ENCODE measurements around the gene STAC3. TPM values are rescaled to one million over a fixed set of nuclear protein-coding genes. Genes with fewer than 3 reads are reported as not detected.

The STAC3 gene
- total RNA-seq, 4 donors from 2014 or later = 0.42 to 1.7 (median 1.2) TPM

- no peak for DNase-seq (ENCODE audit: extremely low spot score)
- intact Hi-C loops (cut with DNase I) = loop anchor here (1.0 kb wide), 1 partner anchor 29 kb away; no protein-coding TSS in a partner anchor
- Histone ChIP-seq H3K27me3 (peaks cover 5 to 52% (median 38%) of the 10 kb centered on the region in 4 donors), H3K4me3 (no peak overlapping the region), H3K27ac (replicated peaks in 1 of 4) (no peak overlapping the region), H3K4me1 (peaks cover 43 to 53% (median 50%) of the 10 kb centered on the region in 4 donors), H3K9me3 (no peaks in the 10 kb centered on the region), H3K36me3 (peaks cover 5 to 41% (median 38%) of the 10 kb centered on the region in 4 donors)
- no peak for TF ChIP-seq POLR2AphosphoS5 (IDR thresholded peaks at IDR 0.05)
- TF ChIP-seq CTCF (IDR thresholded peaks at IDR 0.05) = no peak
- no peak for TF ChIP-seq POLR2A (IDR thresholded peaks at IDR 0.05; ENCODE audit: low read depth)
- no peak for TF ChIP-seq EP300 (IDR thresholded peaks at IDR 0.05)
- WGBS = 56% methylated on average over 4 of the region's 4 CpGs
These were observed 37.1 kb downstream of the STAC3 start for GRCh38 chr12:57213763-57214397.

GRCh38 chr12:57213058-57213715 lies 37.8 kb downstream of the STAC3 start:
- Histone ChIP-seq H3K27ac (replicated peaks in 1 of 4) (peak overlapping the region in 1 of 4 donors; percentile 39), H3K4me3 (no peak overlapping the region), H3K27me3 (peaks cover 5 to 45% (median 31%) of the 10 kb centered on the region in 4 donors), H3K9me3 (no peaks in the 10 kb centered on the region), H3K4me1 (peaks cover 49 to 58% (median 50%) of the 10 kb centered on the region in 4 donors), H3K36me3 (peaks cover 5 to 48% (median 42%) of the 10 kb centered on the region in 4 donors)
- TF ChIP-seq POLR2A (IDR thresholded peaks at IDR 0.05; ENCODE audit: low read depth) = no peak
- TF ChIP-seq CTCF (IDR thresholded peaks at IDR 0.05) = peak; percentile 90 to 95 (median 95)
- TF ChIP-seq POLR2AphosphoS5 (IDR thresholded peaks at IDR 0.05) = peak in 1 of 2 donors; percentile 52
- no peak for TF ChIP-seq EP300 (IDR thresholded peaks at IDR 0.05)
- DNase-seq (ENCODE audit: extremely low spot score) = peak; percentile 98
- intact Hi-C loops (cut with DNase I) = no loop called here
- 8% methylated on average over 16 of the region's 16 CpGs for WGBS

GRCh38 chr12:57212701-57213057 lies 38.3 kb downstream of the STAC3 start:
- peak overlapping the region in 1 of 4 donors; percentile 39 for H3K27ac ChIP-seq (replicated peaks in 1 of 4)
- DNase-seq (ENCODE audit: extremely low spot score) = no peak
- intact Hi-C loops (cut with DNase I) = no loop called here

More at GRCh38 chr12:57212701-57213057, 38.3 kb downstream of the STAC3 start:
- Histone ChIP-seq H3K36me3 (peaks cover 6 to 53% (median 44%) of the 10 kb centered on the region in 4 donors), H3K9me3 (no peaks in the 10 kb centered on the region), H3K4me3 (no peak overlapping the region), H3K27me3 (peaks cover 5 to 40% (median 27%) of the 10 kb centered on the region in 4 donors), H3K4me1 (peaks cover 49 to 59% (median 52%) of the 10 kb centered on the region in 4 donors)
- TF ChIP-seq POLR2A (IDR thresholded peaks at IDR 0.05; ENCODE audit: low read depth) = no peak
- TF ChIP-seq EP300 (IDR thresholded peaks at IDR 0.05) = no peak
- TF ChIP-seq CTCF (IDR thresholded peaks at IDR 0.05) = no peak
- no peak for TF ChIP-seq POLR2AphosphoS5 (IDR thresholded peaks at IDR 0.05)
- WGBS = 83% methylated on average over 6 of the region's 7 CpGs
